KOPT-K1 (cell line): Measurements from ENCODE around the gene TTYH3.

ENCODE experiments used
- H3K27ac ChIP-seq: fragments of 200-600 bp; sonication (generic); 2 replicates; pipeline ENCODE4 v1.5.1; 2016; ENCODE audit warnings: antibody characterized with exemption, mild to moderate bottlenecking, low read depth, low read length; ENCODE audit not compliant: poor library complexity, severe bottlenecking
- H3K36me3 ChIP-seq: fragments of 200-600 bp; sonication (generic); 2 replicates; pipeline ENCODE4 v1.5.1; 2017; ENCODE audit warnings: antibody characterized with exemption, mild to moderate bottlenecking, low read length, moderate library complexity; ENCODE audit not compliant: insufficient read depth
- H3K9me3 ChIP-seq: fragments of 200-600 bp; sonication (generic); 2 replicates; pipeline ENCODE4 v1.5.1; 2017; ENCODE audit warnings: antibody characterized with exemption, low read length, mild to moderate bottlenecking; ENCODE audit not compliant: insufficient read depth, poor library complexity, severe bottlenecking

TTYH3 gene

DNA sequence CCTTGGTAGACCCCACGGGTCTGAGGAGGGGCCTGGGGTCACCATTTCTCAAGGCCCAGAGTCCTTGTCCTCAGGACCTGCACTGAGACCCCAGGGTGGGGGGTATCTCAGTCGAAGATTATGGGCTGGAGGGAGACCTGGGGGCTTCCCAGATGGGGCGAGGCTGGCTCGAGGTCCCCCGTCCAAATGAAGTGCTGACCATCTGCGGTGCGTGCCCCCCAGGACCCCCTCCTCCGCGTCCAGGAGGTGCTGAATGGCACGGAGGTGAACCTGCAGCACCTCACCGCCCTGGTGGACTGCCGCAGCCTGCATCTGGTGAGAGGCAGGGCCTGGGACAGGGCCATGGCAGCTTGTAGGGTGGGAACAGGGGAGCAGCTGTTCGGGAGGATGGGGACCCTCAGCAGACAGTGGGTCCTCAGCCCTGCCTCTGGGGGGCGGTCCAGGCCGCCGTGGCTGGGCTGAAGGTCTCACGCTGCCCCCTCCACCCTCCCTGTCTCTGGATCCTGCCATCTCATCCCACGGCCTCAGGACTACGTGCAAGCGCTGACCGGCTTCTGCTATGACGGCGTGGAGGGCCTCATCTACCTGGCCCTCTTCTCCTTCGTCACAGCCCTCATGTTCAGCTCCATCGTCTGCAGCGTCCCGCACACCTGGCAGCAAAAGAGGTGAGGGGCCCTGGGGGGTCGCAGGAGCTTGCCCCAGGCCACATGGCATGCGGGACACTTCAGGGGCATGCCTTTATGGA, 24.3 kb downstream of the TTYH3 start:
- peaks cover 4% of the 10 kb centered on the region; the same call in 1 of the 2 replicates for H3K36me3 ChIP-seq
- no peaks in the 10 kb centered on the region for H3K9me3 ChIP-seq
- no peak overlapping the region for H3K27ac ChIP-seq

DNA sequence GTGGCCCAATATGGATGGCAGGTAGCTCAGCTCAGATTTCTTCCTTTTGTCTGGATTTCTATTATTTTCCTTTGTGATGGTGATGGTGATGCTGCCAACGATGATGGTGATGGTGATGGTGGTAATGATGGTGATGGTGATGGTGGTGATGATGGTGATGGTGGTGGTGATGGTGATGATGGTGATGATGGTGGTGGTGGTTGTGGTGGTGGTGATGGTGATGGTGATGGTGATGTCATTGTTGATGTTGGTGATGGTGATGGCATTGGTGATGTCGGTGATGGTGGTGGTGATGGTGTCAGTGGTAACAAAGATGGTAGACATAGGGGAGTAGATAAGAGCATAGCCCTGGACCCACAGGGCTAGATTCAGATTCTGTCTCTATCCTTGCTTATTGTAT, 25.4 kb downstream of the TTYH3 start:
- H3K9me3 ChIP-seq = no peaks in the 10 kb centered on the region
- no peak overlapping the region for H3K27ac ChIP-seq
- no peaks in the 10 kb centered on the region; the same call in 1 of the 2 replicates for H3K36me3 ChIP-seq

DNA sequence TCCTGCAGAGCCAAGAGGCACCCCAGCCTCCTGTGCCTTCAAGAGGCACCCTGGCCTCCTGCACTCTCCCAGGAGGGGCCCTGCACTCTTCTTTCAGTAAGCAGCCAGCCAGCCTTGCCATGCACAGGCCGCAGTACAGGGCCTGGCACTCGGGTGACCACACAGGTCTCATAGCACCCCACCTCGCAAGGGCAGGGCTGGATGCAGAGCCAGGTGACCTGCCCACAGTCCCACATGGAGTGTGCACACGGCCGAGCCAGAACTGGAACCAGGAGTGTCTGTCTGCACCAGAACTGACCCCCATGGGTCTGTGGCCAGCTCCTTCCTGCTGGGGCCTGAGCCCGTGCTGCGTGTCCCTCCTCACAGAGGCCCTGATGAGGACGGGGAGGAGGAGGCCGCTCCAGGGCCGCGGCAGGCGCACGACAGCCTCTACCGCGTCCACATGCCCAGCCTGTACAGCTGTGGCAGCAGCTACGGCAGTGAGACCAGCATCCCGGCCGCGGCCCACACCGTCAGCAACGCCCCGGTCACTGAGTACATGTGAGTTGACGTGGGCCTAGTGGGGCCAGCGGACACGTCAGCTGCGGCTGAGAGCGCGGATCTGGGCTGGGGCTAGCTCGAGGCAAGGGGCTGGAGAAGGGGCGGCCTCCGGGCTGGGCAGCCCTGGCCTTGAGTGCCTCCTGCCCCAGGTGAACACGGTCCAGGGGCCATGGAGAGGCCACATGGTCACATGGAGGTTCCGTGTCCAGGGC, 26.3 kb downstream of the TTYH3 start:
- Histone ChIP-seq H3K36me3 (no peaks in the 10 kb centered on the region; the same call in 1 of the 2 replicates), H3K9me3 (no peaks in the 10 kb centered on the region), H3K27ac (no peak overlapping the region)

DNA sequence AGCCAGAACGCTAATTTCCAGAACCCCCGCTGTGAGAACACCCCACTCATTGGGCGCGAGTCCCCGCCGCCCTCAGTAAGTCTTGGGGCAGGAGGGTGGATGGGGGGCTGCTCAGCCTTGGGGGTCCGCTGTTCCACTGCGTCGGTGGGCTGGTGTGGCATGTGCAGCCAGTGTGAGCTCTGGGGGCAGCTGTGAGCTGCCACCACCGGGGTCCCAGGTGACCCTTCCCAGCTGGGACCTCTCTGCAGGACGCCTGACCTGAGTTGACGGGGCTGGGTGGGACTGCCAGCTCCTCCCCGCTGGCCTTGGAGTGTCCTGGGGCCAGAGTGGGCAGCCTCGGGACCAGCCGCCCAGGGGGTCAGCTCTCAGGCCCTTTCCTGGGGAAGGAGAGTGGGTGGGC, 27.2 kb downstream of the TTYH3 start:
- Histone ChIP-seq H3K36me3 (no peaks in the 10 kb centered on the region; the same call in 1 of the 2 replicates), H3K27ac (no peak overlapping the region), H3K9me3 (no peaks in the 10 kb centered on the region)

DNA sequence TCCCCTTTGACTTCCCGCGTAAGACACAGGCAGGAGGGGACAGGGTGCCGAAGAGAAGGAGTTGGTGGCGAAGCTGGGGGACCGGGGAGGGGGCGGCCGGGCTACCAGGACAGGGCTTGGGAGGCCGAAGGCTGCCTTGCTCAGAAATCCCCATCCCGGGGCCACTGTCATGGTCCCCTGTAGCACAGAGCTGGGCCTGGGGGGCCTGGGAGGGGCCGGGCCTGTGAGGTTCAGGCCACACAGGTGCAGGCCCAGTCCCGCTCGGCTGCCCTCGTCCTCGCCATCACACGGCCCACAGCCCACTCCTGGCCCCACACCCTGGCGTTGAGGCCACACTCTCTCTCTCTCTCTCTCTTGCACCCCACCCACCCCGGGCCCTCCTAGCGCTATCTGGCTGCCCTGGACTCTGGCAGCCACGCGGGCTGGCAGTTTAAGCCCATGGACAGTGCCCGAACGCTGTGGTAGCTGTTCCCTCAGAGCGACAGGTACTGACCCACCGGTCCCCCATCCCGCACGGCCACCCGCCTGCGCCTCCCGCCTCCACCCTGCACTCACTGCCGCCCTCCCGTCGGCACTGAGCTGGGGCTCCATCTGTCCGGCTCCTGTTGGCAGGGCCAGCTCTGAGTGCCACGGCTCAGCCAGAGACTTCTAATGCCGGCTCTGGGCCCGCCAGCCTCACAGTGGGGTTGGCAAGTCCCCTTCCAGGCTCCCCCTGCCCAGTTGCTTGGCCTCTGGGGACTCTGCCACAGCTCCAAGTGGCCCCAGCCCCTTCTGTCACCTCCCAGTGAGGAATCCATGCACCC, 28.0 kb downstream of the TTYH3 start:
- Histone ChIP-seq H3K36me3 (no peaks in the 10 kb centered on the region; the same call in 1 of the 2 replicates), H3K9me3 (no peaks in the 10 kb centered on the region), H3K27ac (no peak overlapping the region)

DNA sequence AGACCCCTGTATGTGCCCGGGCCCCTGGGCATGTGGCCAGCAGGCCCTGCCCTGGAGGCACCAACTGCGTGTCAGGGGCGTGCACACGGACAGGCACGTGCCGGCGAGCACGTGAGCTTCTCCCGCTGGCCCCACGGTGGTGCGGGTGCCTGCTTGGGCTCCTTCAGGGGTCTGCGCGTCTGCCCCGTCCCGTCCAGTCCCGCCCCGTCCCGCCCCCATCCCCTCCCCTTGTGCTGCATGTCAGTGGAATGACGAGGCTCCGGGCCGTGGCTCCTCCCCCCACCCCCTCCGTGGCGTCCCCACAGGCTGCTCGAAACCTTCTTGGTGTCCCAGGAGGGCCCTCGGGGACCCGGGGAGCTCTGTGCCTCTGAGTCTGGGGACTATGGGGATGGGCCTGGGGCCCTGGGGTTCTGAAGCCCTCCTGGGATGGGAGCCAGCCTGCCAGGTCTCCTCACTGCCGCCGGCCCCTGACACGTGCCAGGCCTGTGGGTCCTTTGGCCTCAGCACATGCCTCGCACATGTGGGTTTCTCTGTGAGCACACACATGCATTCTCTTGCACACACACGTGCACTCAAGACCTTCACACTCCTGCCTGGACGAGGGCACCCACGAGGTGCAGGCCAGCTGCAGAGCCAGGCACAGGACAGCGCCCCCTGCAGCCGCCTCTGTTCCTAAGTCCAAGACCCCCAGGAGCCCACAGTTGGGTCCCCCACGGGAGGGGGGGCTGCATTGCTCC, 28.7 kb downstream of the TTYH3 start:
- no peak overlapping the region for H3K27ac ChIP-seq
- H3K36me3 ChIP-seq = no peaks in the 10 kb centered on the region; the same call in 1 of the 2 replicates
- no peaks in the 10 kb centered on the region for H3K9me3 ChIP-seq

DNA sequence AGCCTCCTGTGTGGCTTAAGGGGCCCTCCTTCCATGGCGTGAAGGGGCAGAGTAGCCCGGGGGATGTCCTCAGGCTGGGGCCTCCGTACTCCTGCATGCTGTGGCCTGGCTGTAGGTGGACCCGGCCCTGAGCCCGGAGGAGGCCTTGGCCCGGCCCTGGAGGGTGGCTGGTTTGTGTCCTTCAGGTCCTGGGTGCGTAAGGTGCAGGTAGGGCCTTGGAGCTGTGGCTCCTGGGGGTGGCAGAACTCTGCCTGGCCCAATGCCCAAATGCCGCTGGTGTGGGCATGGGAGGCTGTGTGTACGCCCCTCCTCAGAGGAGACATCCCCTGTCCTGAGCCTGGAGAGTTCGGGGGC, 29.3 kb downstream of the TTYH3 start:
- H3K27ac ChIP-seq = no peak overlapping the region
- no peaks in the 10 kb centered on the region; the same call in 1 of the 2 replicates for H3K36me3 ChIP-seq
- no peaks in the 10 kb centered on the region for H3K9me3 ChIP-seq

DNA sequence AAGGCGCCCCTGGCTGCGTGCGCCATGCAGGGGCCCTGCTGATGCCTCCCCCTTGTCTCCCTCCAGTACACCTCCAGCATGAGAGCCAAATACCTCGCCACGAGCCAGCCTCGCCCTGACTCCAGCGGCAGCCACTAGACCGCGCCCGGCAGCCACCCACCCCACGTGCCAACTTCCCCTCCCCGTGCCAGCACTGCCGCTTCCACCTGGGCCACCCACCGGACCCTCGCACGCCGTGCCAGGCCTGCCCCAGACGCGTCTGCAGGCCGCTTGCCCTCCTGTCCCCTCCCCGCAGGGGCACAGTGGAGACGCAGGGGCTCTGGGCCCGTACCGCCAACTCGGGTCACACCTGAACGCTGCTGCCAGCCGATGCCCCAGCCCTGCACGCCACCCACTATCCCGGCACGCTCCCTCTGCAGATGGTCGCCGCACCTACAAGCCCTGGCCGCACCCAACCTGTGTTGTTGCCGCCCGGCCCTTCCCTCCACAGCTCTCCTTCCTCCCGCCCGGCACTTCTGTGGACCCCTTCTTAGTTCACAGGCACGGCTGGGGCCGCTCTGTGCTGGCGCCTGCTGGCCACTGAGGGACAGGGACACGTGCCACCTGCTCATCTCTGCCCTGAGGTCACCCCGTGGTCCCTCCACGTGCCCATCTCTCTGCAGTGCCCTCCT, 30.0 kb downstream of the TTYH3 start:
- H3K27ac ChIP-seq = no peak overlapping the region
- H3K36me3 ChIP-seq = no peaks in the 10 kb centered on the region; the same call in 1 of the 2 replicates
- H3K9me3 ChIP-seq = no peaks in the 10 kb centered on the region

DNA sequence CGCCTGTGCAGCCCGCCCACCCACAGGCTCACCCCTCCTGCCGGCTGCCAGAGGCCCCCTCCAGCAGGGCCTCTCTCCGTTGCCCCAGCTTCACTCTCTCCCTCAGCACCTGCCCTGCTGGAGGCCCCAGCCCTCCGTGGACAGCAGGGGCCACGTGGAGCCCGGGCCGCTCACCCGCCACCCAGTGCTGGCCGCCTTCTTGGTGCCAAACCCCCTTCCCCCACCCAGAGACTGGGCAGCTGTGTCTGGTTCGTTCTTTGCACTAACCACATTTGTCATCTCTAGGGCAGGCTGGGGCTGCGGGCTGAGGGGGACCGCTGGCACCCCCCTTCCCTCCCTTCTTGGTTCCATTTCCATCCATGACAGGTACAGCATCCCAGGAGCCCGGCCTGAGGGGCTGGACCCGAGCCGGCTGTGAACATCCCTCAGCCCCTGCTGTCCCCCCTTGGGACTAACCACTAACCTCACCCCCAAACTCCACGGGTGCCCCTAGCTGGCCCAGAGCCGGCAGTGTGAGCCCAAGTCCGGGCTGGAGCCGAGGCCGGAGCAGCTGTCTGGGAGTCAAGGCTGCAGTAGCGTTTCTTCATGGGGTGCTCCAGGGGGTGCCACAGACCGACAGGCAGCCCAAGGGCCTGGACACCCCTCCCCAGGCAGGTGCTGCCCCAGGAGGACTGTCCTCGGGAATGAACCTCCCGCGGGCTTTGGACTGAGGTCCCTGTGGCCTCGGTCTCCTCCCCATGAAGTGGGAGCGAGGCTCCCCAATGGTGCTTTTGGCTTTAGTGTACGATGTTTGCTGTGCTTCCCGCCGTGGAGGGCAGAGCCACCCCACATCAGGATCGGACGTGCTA, 30.7 kb downstream of the TTYH3 start:
- H3K27ac ChIP-seq = no peak overlapping the region
- H3K36me3 ChIP-seq = no peaks in the 10 kb centered on the region; the same call in 1 of the 2 replicates
- H3K9me3 ChIP-seq = no peaks in the 10 kb centered on the region

DNA sequence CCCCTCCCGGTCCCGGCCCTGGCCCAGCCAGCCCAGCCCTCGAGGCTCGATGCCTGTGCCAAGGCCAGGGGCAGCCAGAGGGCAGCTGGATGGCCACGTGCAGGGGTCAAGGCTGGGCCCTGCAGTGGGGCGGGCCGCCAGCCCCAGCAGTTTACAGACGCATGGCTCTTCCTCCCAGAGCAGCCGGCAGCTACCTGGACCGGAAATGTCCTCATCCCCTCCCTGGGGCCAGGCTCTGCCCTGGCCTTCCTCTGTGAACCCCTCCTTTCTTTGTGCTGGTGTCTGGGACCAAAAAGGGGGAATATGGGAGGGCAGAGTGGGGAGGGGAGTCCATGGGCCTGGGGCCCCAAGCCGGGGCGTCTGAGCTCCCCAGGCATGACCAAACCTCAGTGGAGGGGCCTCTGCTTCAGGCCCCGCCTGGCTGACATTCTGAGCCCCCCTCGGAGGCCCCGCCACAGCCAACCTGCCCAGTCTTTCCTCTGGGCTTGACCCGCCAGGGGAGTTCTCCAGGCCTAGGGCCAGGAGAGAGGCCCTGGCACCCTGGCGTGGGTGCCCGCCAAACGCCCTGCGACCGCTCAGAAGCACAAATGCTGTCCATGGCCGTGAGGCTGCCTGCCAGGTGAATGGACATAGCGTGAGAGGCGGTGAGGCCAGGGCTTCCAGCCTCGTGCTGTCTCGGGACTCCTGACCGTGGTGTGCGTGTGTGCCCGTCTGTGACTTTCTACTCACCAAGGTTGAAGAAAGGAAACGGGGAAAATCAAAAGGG, 31.5 kb downstream of the TTYH3 start:
- no peaks in the 10 kb centered on the region; the same call in 1 of the 2 replicates for H3K36me3 ChIP-seq
- H3K9me3 ChIP-seq = no peaks in the 10 kb centered on the region
- no peak overlapping the region for H3K27ac ChIP-seq

DNA sequence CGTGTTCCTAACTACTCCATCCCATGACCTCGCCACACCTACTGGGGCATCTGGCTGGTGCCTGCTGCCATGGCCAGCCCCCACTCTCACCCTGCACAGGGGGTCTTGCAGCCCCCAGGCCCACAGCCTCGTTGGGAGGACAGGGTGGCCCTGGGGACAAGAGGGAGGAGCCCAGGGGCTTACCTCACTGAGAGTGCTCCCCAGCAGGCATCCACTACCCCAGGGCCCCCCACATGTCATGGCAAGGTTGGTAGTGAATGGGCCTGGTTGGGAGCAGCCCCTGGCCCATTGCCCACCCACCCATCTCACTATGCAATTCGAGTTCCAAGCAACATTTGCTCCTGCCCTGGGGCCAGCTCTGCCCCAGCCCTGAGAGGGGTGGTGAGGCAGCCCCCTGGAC, 32.2 kb downstream of the TTYH3 start:
- Histone ChIP-seq H3K27ac (no peak overlapping the region), H3K9me3 (no peaks in the 10 kb centered on the region), H3K36me3 (no peaks in the 10 kb centered on the region; the same call in 1 of the 2 replicates)

DNA sequence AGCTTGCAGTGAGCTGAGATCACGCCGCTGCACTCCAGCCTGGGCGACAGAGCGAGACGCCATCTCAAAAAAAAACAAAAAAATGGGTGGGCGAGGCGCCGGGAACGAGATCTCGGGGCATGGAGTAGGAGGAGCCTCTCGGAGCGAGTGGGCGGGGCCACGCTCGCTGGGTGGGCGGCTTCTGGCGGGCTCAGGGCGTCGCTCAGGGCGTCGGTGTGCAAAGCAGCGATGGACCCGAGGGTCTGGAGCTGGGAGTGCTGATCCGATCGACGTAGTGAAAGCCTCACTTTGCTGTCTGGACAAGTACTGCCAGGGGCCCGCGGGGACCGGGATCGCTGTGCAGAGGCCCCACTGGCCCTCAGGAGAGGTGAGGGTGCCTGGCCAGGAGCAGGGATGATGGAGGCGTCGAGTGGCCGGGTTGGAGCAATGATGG, 33.6 kb downstream of the TTYH3 start:
- no peaks in the 10 kb centered on the region for H3K9me3 ChIP-seq
- H3K36me3 ChIP-seq = no peaks in the 10 kb centered on the region; the same call in 1 of the 2 replicates
- no peak overlapping the region for H3K27ac ChIP-seq

DNA sequence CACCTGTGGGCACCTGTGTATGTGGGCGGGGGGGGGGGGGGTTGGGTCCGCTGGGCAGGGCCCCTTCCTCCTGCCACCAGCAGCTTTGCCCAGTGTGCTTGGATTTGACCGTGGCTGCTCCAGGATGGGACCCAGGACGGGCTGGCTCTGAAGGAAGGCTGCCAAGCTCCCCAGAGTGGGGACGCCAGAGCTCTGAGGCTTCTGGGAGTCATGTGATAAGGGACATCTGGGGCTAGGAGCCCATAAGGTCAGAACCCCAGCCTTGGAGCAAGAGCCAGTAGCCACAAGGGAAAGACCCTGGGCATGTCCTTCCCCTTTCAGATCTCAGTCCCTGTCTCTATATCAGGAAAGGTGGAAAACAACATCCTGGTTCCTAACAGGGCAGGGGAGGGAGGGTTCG, 34.4 kb downstream of the TTYH3 start:
- H3K27ac ChIP-seq = no peak overlapping the region
- no peaks in the 10 kb centered on the region for H3K9me3 ChIP-seq
- no peaks in the 10 kb centered on the region; the same call in 1 of the 2 replicates for H3K36me3 ChIP-seq
